Tibial nerve (tissue), 4 donors: Measurements from ENCODE around the gene REXO1.

ENCODE experiments used
- EP300 ChIP-seq, 2 donors: sonication (generic); formaldehyde crosslinking; IDR thresholded peaks; one replicate each; pipeline ENCODE4 v1.6.1; 2017; ENCODE audit warnings: antibody characterized with exemption in 2 of 2, mild to moderate bottlenecking in 1 of 2
- POLR2A ChIP-seq, 2 donors: fragments of 450-650 bp; IDR thresholded peaks; one replicate each; pipeline ENCODE4 v1.6.1; 2017; ENCODE audit warnings: antibody characterized with exemption in 2 of 2, mild to moderate bottlenecking in 2 of 2, moderate library complexity in 2 of 2
- TF ChIP-seq, protein P1 (sequence below), 5 experiments: fragments of 200-600 bp in 3 of 5; fragments of 450-650 bp in 2 of 5; sonication (generic) in 3 of 5; IDR thresholded peaks; one replicate each; pipeline ENCODE4 v1.5.1; 2016 to 2019; ENCODE audit warnings: antibody characterized with exemption in 5 of 5, mild to moderate bottlenecking in 3 of 5, moderate library complexity in 2 of 5

DNA sequence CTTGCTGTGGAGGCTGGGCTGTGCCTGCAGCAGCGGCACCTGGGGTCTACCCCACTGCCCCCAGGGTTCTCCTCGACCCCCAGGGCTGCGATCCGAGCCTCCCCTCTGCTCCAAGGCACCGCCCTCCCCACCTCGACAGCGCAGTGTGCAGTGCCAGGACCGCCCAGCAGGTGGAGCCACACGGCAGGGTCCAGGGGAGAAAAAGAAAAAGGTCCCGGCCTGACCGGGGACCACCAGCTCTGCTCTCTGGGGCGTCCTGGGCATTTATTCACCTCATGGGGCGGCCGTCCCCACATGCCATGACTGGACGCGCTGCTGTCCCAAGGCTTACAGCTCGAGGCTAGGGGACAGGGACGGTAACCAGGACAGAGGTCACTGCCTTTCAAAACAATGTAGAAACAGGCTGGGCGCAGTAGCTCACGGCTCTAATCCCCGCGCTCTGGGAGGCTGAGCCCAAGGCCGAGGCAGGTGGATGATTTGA lies 10.6 kb downstream of the REXO1 start:
- no peak for TF ChIP-seq POLR2A (IDR thresholded peaks at IDR 0.05)
- TF ChIP-seq EP300 (IDR thresholded peaks at IDR 0.05): no peak
- TF ChIP-seq, protein P1, sequence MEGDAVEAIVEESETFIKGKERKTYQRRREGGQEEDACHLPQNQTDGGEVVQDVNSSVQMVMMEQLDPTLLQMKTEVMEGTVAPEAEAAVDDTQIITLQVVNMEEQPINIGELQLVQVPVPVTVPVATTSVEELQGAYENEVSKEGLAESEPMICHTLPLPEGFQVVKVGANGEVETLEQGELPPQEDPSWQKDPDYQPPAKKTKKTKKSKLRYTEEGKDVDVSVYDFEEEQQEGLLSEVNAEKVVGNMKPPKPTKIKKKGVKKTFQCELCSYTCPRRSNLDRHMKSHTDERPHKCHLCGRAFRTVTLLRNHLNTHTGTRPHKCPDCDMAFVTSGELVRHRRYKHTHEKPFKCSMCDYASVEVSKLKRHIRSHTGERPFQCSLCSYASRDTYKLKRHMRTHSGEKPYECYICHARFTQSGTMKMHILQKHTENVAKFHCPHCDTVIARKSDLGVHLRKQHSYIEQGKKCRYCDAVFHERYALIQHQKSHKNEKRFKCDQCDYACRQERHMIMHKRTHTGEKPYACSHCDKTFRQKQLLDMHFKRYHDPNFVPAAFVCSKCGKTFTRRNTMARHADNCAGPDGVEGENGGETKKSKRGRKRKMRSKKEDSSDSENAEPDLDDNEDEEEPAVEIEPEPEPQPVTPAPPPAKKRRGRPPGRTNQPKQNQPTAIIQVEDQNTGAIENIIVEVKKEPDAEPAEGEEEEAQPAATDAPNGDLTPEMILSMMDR (IDR thresholded peaks at IDR 0.05): peak; percentile 71 to 87 (median 79)
